Liver (tissue), 9 donors: ENCODE measurements around the gene CHST6. TPM values are rescaled to one million over a fixed set of nuclear protein-coding genes. Genes with fewer than 3 reads are reported as not detected.
"Not testable (repeated sequence)": the region's sequence is repeated elsewhere in the genome, so short reads cannot be mapped to it uniquely, and the experiment has no call there.

ENCODE experiments used
- DNase-seq: peaks from one replicate; pipeline ENCODE4 v3.0.0-alpha.2; 2017; ENCODE audit warnings: low spot score
- H3K27ac ChIP-seq, 2 donors: one replicate each; pipeline ENCODE4 v1.7.0; 2013; ENCODE audit warnings: inconsistent platforms in 2 of 2, low read length in 2 of 2, control low read depth in 1 of 2, low read depth in 1 of 2, mild to moderate bottlenecking in 1 of 2
- H3K27me3 ChIP-seq, 4 donors: one replicate each; pipeline versions ENCODE4 v1.6.1 to v1.7.0; 2013; ENCODE audit warnings: low read length in 3 of 4, inconsistent platforms in 1 of 4, mild to moderate bottlenecking in 1 of 4, moderate library complexity in 1 of 4; ENCODE audit not compliant: control insufficient read depth in 4 of 4, insufficient read depth in 4 of 4
- H3K36me3 ChIP-seq, 4 donors: one replicate each; pipeline versions ENCODE4 v1.6.1 to v1.7.0; 2013; ENCODE audit warnings: low read length in 3 of 4, mild to moderate bottlenecking in 3 of 4, low read depth in 1 of 4, moderate library complexity in 1 of 4; ENCODE audit not compliant: control insufficient read depth in 4 of 4, insufficient read depth in 3 of 4
- H3K4me1 ChIP-seq, 4 donors: one replicate each; pipeline versions ENCODE4 v1.6.1 to v1.7.0; 2013; ENCODE audit warnings: low read length in 3 of 4, mild to moderate bottlenecking in 3 of 4, moderate library complexity in 1 of 4; ENCODE audit not compliant: control insufficient read depth in 4 of 4, insufficient read depth in 4 of 4
- H3K4me3 ChIP-seq, 3 donors: one replicate each; pipeline versions ENCODE4 v1.6.1 to v1.7.0; 2013; ENCODE audit warnings: low read length in 3 of 3, control low read depth in 1 of 3, low read depth in 1 of 3, mild to moderate bottlenecking in 1 of 3
- H3K9ac ChIP-seq, 2 donors: one replicate each; pipeline ENCODE4 v1.7.0; 2013; ENCODE audit warnings: low read length in 2 of 2, mild to moderate bottlenecking in 2 of 2, moderate library complexity in 2 of 2, control low read depth in 1 of 2, low read depth in 1 of 2
- H3K9me3 ChIP-seq, 4 donors: one replicate each; pipeline versions ENCODE4 v1.6.1 to v1.7.0; 2013; ENCODE audit warnings: low read length in 3 of 4; ENCODE audit not compliant: control insufficient read depth in 4 of 4
- EGR1 ChIP-seq, 2 donors: IDR thresholded peaks; 2 replicates each; pipeline ENCODE4 v1.6.1; 2016 to 2018; ENCODE audit warnings: antibody characterized with exemption in 2 of 2, low read depth in 2 of 2
- FOXA1 ChIP-seq: IDR thresholded peaks from 2 replicates; pipeline ENCODE4 v1.6.1; 2016; ENCODE audit warnings: antibody characterized with exemption
- FOXA2 ChIP-seq: IDR thresholded peaks from 2 replicates; pipeline ENCODE4 v1.6.1; 2016; ENCODE audit warnings: antibody characterized with exemption
- HNF4A ChIP-seq, 2 donors: conservative IDR thresholded peaks; 2 replicates each; pipeline ENCODE4 v1.6.1; 2016; ENCODE audit warnings: antibody characterized with exemption in 2 of 2, mild to moderate bottlenecking in 2 of 2
- HNF4G ChIP-seq: IDR thresholded peaks from 2 replicates; pipeline ENCODE4 v1.6.1; 2016; ENCODE audit warnings: antibody characterized with exemption
- JUND ChIP-seq, 2 donors: IDR thresholded peaks; 2 replicates each; pipeline ENCODE4 v1.6.1; 2016; ENCODE audit warnings: antibody characterized with exemption in 2 of 2
- NR2F2 ChIP-seq: IDR thresholded peaks from 2 replicates; pipeline ENCODE4 v1.6.1; 2016; ENCODE audit warnings: antibody characterized with exemption
- YY1 ChIP-seq: IDR thresholded peaks from 2 replicates; pipeline ENCODE4 v1.6.1; 2016; ENCODE audit warnings: antibody characterized with exemption, mild to moderate bottlenecking
- WGBS: extraction: QIAGEN DNeasy Blood & Tissue Kit; methylation state at CpG from one replicate; pipeline ENCODE4 v1.1.7; 2013; 5-methylcytosine and 5-hydroxymethylcytosine counted together
- polyA plus RNA-seq, 2 donors: library from polyadenylated mRNA; stranded (reverse) in 1 of 2; unstranded in 1 of 2; fragments of 200-250 nt in 1 of 2; fragments of >200 nt in 1 of 2; fragmentation: Nextera tagmentation in 1 of 2; extraction: Ambion mirVana in 1 of 2; gene quantifications; one replicate each; pipeline versions ENCODE4 v1.2.1 to v1.2.3, GENCODE V29; 2013 to 2015
- total RNA-seq, 2 donors: library from RNA; depleted of rRNA; stranded (reverse); fragments of >200 nt; gene quantifications; one replicate each; pipeline ENCODE4 v1.2.3, GENCODE V29; 2014
- TF ChIP-seq, protein P1 (sequence below): IDR thresholded peaks from 2 replicates; pipeline ENCODE4 v1.6.1; 2016; ENCODE audit warnings: antibody characterized with exemption
- TF ChIP-seq, protein P2 (sequence below): IDR thresholded peaks from 2 replicates; pipeline ENCODE4 v1.6.1; 2016; ENCODE audit warnings: antibody characterized with exemption
- TF ChIP-seq, protein P3 (sequence below): IDR thresholded peaks from 2 replicates; pipeline ENCODE4 v1.6.1; 2016; ENCODE audit warnings: antibody characterized with exemption
- TF ChIP-seq, protein P4 (sequence below): fragments of 150-350 bp; IDR thresholded peaks from 2 replicates; pipeline ENCODE4 v1.5.1; 2017; ENCODE audit warnings: improper control_type of control experiment, low read depth, low read length; ENCODE audit not compliant: missing input control
- donor health status: healthy.
- donor health status: healthy.
- donor health status: healthy.
- donor health status: healthy.
- donor health status: healthy.

CHST6 gene
- total and polyA plus RNA-seq, 4 donors, result under 0.01 to 0.17 TPM; not detected in 2

DNA sequence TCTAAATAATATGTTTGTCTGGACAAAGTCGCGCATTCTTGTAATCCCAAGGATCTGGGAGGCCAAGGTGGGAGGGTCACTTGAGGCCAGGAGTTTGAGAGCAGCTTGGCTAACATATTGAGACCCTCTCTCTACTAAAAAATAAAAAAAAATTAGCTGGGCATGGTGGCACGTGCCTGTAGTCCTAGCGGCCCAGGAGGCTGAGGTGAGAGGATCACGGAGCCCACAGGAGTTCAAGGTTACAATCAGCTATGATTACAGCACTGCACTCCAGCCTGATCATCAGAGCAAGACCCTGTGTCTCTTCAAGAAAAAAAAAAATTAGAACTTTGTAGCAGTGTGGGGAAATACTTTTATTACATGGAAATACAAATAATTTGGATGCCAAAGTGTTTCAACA lies 6.1 kb upstream of the CHST6 start:
- Histone ChIP-seq H3K27me3 (no peaks in the 10 kb centered on the region), H3K9me3 (no peaks in the 10 kb centered on the region), H3K4me1 (no peaks in the 10 kb centered on the region), H3K36me3 (no peaks in the 10 kb centered on the region), H3K9ac (no peak overlapping the region), H3K4me3 (no peak overlapping the region), H3K27ac (no peak overlapping the region)
- 90% methylated on average over 5 of the region's 5 CpGs for WGBS
- DNase-seq, result no peak
- no peak for TF ChIP-seq FOXA1
- no peak for TF ChIP-seq NR2F2
- no peak for TF ChIP-seq JUND (IDR thresholded peaks at IDR 0.05)
- TF ChIP-seq, protein P1, sequence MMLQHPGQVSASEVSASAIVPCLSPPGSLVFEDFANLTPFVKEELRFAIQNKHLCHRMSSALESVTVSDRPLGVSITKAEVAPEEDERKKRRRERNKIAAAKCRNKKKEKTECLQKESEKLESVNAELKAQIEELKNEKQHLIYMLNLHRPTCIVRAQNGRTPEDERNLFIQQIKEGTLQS, result no peak
- TF ChIP-seq, protein P2, sequence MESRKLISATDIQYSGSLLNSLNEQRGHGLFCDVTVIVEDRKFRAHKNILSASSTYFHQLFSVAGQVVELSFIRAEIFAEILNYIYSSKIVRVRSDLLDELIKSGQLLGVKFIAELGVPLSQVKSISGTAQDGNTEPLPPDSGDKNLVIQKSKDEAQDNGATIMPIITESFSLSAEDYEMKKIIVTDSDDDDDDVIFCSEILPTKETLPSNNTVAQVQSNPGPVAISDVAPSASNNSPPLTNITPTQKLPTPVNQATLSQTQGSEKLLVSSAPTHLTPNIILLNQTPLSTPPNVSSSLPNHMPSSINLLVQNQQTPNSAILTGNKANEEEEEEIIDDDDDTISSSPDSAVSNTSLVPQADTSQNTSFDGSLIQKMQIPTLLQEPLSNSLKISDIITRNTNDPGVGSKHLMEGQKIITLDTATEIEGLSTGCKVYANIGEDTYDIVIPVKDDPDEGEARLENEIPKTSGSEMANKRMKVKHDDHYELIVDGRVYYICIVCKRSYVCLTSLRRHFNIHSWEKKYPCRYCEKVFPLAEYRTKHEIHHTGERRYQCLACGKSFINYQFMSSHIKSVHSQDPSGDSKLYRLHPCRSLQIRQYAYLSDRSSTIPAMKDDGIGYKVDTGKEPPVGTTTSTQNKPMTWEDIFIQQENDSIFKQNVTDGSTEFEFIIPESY, result no peak
- TF ChIP-seq, protein P3, sequence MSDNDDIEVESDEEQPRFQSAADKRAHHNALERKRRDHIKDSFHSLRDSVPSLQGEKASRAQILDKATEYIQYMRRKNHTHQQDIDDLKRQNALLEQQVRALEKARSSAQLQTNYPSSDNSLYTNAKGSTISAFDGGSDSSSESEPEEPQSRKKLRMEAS, result no peak
- no peak for TF ChIP-seq FOXA2
- no peak for TF ChIP-seq HNF4A (conservative IDR thresholded peaks at IDR 0.05)

DNA sequence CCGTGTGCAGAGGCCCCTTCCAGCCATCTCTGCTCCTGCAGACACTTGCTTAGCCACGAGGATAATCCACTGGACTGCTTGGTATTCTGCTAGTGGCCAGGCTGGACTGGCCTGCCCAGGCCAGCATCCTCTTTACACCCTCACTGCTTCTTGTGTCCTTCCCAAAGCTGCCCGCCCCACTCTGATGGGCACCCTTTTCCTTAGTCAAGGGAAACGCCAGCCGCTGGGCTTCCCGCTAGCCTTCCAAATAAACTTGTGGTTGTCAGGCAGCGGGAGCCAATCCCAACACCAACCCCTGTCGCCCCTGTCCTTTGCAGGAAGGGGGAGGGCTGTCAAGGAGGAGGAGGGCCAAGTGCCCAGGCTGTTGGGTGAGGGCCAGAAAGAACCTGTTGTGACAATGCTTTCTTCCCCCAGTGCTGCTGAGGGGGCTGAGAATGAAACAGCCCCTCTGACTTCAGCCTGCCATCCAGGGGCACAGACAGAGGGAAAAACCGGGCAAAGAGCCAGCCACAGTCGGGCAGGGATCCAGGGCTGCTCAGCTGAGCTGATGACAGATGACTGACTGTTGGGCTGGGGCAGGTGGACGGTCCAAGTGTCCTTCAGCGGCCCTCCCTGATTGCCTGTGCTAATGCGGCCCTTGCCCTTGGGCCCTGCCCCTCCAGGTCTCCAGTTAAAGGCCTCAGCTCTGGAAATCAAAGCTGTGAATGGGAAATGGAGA lies 3.5 kb upstream of the CHST6 start:
- H3K27ac ChIP-seq, H3K4me1 ChIP-seq, H3K36me3 ChIP-seq, H3K4me3 ChIP-seq, H3K9ac ChIP-seq, DNase-seq, H3K27me3 ChIP-seq, H3K9me3 ChIP-seq: not testable (repeated sequence)
- WGBS, result 38% methylated on average over 11 of the region's 13 CpGs

DNA sequence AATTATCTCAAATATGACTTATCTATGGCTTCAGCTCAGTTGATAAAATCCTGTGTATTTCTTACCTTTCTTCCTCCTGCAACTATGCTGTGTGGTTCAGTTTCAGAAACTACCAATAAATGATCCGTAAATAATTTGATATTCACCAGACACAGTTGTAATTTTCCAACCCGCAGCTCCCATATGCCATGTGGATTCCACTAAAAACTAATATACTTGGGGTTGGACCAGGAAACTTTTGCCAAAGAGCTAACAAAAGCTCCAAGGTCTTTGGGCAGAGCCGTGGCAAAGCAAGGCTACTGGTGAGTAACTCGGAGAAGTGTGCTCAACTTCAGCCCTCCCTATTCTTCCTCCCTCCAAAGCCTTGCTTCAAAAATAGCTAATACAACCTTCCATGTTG lies 2.3 kb upstream of the CHST6 start:
- no peak for TF ChIP-seq FOXA1
- TF ChIP-seq EGR1 (IDR thresholded peaks at IDR 0.05; ENCODE audit: low read depth in 2 of 2), result no peak
- no peak for TF ChIP-seq HNF4G
- DNase-seq, result no peak
- Histone ChIP-seq H3K36me3 (no peaks in the 10 kb centered on the region), H3K27me3 (no peaks in the 10 kb centered on the region), H3K9ac (no peak overlapping the region), H3K4me3 (no peak overlapping the region), H3K4me1 (peaks cover 2 to 7% (median 5%) of the 10 kb centered on the region in 4 donors), H3K27ac (no peak overlapping the region), H3K9me3 (no peaks in the 10 kb centered on the region)
- WGBS, result 79% methylated on average over 4 of the region's 4 CpGs

DNA sequence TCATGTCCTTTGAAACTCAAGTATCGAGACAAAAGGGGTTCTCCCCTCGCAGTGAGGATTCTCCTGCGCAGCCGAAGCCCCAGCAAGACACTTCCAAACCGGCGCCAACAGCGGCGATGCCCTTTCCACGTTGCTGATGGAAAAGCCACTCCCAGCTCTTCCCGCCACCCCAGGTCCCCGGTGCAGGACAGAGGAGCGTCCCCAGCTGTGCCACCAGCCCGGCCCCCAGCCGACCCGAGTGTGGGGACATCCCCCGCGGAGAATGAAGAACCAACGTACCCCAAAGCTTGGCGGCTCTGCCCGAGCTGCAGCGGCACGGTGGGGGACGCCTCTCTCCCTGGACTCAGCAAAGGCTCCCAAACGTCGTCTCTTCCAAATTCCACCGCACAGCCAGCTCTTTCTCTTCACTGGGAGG lies 573 bp downstream of the CHST6 start:
- 9% methylated on average over 26 of the region's 26 CpGs for WGBS
- H3K4me1 ChIP-seq, result peaks cover 2 to 7% (median 5%) of the 10 kb centered on the region in 4 donors
- H3K27me3 ChIP-seq, result no peaks in the 10 kb centered on the region
- no peaks in the 10 kb centered on the region for H3K9me3 ChIP-seq
- H3K9ac ChIP-seq, result no peak overlapping the region
- peak overlapping the region in 1 of 3 donors; percentile 21 for H3K4me3 ChIP-seq
- TF ChIP-seq, protein P4, sequence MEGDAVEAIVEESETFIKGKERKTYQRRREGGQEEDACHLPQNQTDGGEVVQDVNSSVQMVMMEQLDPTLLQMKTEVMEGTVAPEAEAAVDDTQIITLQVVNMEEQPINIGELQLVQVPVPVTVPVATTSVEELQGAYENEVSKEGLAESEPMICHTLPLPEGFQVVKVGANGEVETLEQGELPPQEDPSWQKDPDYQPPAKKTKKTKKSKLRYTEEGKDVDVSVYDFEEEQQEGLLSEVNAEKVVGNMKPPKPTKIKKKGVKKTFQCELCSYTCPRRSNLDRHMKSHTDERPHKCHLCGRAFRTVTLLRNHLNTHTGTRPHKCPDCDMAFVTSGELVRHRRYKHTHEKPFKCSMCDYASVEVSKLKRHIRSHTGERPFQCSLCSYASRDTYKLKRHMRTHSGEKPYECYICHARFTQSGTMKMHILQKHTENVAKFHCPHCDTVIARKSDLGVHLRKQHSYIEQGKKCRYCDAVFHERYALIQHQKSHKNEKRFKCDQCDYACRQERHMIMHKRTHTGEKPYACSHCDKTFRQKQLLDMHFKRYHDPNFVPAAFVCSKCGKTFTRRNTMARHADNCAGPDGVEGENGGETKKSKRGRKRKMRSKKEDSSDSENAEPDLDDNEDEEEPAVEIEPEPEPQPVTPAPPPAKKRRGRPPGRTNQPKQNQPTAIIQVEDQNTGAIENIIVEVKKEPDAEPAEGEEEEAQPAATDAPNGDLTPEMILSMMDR, result no peak
- TF ChIP-seq FOXA1 (no peak), YY1 (no peak), NR2F2 (no peak), JUND (IDR thresholded peaks at IDR 0.05) (no peak)
- TF ChIP-seq, protein P3, result no peak
- TF ChIP-seq, protein P2, result no peak
- no peaks in the 10 kb centered on the region for H3K36me3 ChIP-seq
- no peak for DNase-seq
- no peak overlapping the region for H3K27ac ChIP-seq
